SK-N-SH treated with all-trans-retinoic acid at 6 μM for 48 hours (cell line): ENCODE results near the gene ELOVL2.

ENCODE experiments used
- ATAC-seq: fragments of 200-7000 bp; cut with Tn5 transposase; 3 replicates; pipeline ENCODE4 v1.9.1; 2020; ENCODE audit warnings: mild to moderate bottlenecking, moderate library complexity
- ARNTL ChIP-seq: fragments of 450-650 bp; formaldehyde crosslinking; IDR thresholded peaks from 2 replicates; pipeline ENCODE4 v1.5.0; 2020; ENCODE audit warnings: low read depth, mild to moderate bottlenecking, moderate library complexity, borderline replicate concordance
- CSDC2 ChIP-seq: fragments of 250-450 bp; sonication (Bioruptor Pico); IDR thresholded peaks from 2 replicates; pipeline ENCODE4 v1.5.0; 2020; ENCODE audit warnings: mild to moderate bottlenecking, moderate library complexity
- ESRRG ChIP-seq: fragments of 250-450 bp; sonication (Bioruptor Pico); IDR thresholded peaks from 2 replicates; pipeline ENCODE4 v1.6.1; 2021; ENCODE audit warnings: mild to moderate bottlenecking
- ISL1 ChIP-seq: fragments of 250-450 bp; sonication (Bioruptor Pico); IDR thresholded peaks from 2 replicates; pipeline ENCODE4 v2.1.2; 2022; ENCODE audit warnings: mild to moderate bottlenecking, moderate library complexity
- OSR1 ChIP-seq: fragments of 250-450 bp; sonication (Bioruptor Pico); IDR thresholded peaks from 2 replicates; pipeline ENCODE4 v1.8.0; 2022; ENCODE audit warnings: moderate library complexity, mild to moderate bottlenecking, inconsistent platforms
- POU6F1 ChIP-seq: fragments of 250-450 bp; sonication (Bioruptor Pico); IDR thresholded peaks from 2 replicates; pipeline ENCODE4 v1.8.0; 2021; ENCODE audit warnings: low read depth, mild to moderate bottlenecking, moderate library complexity, borderline replicate concordance
- PPARA ChIP-seq: fragments of 250-450 bp; sonication (Bioruptor Pico); IDR thresholded peaks from 2 replicates; pipeline ENCODE4 v1.5.0; 2020; ENCODE audit warnings: mild to moderate bottlenecking, borderline replicate concordance
- RARB ChIP-seq: fragments of 250-450 bp; sonication (Bioruptor Pico); IDR thresholded peaks from 2 replicates; pipeline ENCODE4 v1.8.0; 2021; ENCODE audit warnings: mild to moderate bottlenecking, moderate library complexity
- SNAI2 ChIP-seq: fragments of 250-450 bp; sonication (Bioruptor Pico); IDR thresholded peaks from 2 replicates; pipeline ENCODE4 v1.5.0; 2020; ENCODE audit warnings: mild to moderate bottlenecking, moderate library complexity
- TCF4 ChIP-seq: fragments of 250-450 bp; sonication (Bioruptor Pico); IDR thresholded peaks from 2 replicates; pipeline ENCODE4 v1.8.0; 2021; ENCODE audit warnings: mild to moderate bottlenecking, moderate library complexity, borderline replicate concordance
- TOX ChIP-seq: fragments of 250-450 bp; sonication (Bioruptor Pico); IDR thresholded peaks from 2 replicates; pipeline ENCODE4 v1.8.0; 2021; ENCODE audit warnings: mild to moderate bottlenecking, moderate library complexity, borderline replicate concordance
- TSHZ2 ChIP-seq: fragments of 250-450 bp; sonication (Bioruptor Pico); IDR thresholded peaks from 2 replicates; pipeline ENCODE4 v1.5.0; 2020; ENCODE audit warnings: mild to moderate bottlenecking, moderate library complexity
- ZFP3 ChIP-seq: fragments of 250-450 bp; sonication (Bioruptor Pico); IDR thresholded peaks from 2 replicates; pipeline ENCODE4 v1.5.0; 2020; ENCODE audit warnings: mild to moderate bottlenecking, moderate library complexity
- ZFP30 ChIP-seq: fragments of 450-650 bp; formaldehyde crosslinking; IDR thresholded peaks from 2 replicates; pipeline ENCODE4 v1.5.0; 2022; ENCODE audit warnings: mild to moderate bottlenecking, moderate library complexity
- ZNF565 ChIP-seq: fragments of 450-650 bp; formaldehyde crosslinking; conservative IDR thresholded peaks from 2 replicates; pipeline ENCODE4 v1.5.0; 2020; ENCODE audit warnings: low read depth, mild to moderate bottlenecking, moderate library complexity
- ZNF70 ChIP-seq: fragments of 450-650 bp; formaldehyde crosslinking; IDR thresholded peaks from 2 replicates; pipeline ENCODE4 v1.5.0; 2020; ENCODE audit warnings: mild to moderate bottlenecking, moderate library complexity
- ZNF8 ChIP-seq: fragments of 450-650 bp; formaldehyde crosslinking; IDR thresholded peaks from 2 replicates; pipeline ENCODE4 v1.5.0; 2020; ENCODE audit warnings: mild to moderate bottlenecking, moderate library complexity

ELOVL2 gene

GRCh38 chr6:10947966-10948365 lies 96.1 kb downstream of the ELOVL2 start:
- no peak for TF ChIP-seq ESRRG (CRISPR knock-in tag)
- no peak for TF ChIP-seq ZFP3 (CRISPR knock-in tag)
- TF ChIP-seq TOX (CRISPR knock-in tag), result no peak
- TF ChIP-seq SNAI2, result no peak
- TF ChIP-seq CSDC2 (CRISPR knock-in tag), result no peak
- TF ChIP-seq, all 23 proteins: peak for 0
- ATAC-seq, result no peak

GRCh38 chr6:10945845-10946244 lies 98.3 kb downstream of the ELOVL2 start:
- no peak for TF ChIP-seq ARNTL (CRISPR knock-in tag)
- no peak for TF ChIP-seq OSR1 (CRISPR knock-in tag)
- no peak for TF ChIP-seq ZNF565 (CRISPR knock-in tag)
- TF ChIP-seq ISL1, result no peak
- TF ChIP-seq ZFP30 (CRISPR knock-in tag), result no peak
- TF ChIP-seq PPARA (CRISPR knock-in tag), result no peak
- ATAC-seq, result no peak

GRCh38 chr6:10939840-10940239 lies 104.3 kb downstream of the ELOVL2 start:
- TF ChIP-seq ZNF70 (CRISPR knock-in tag) (no peak), ESRRG (CRISPR knock-in tag) (no peak), TSHZ2 (no peak), ZFP3 (CRISPR knock-in tag) (no peak), ZNF8 (CRISPR knock-in tag) (no peak), RARB (CRISPR knock-in tag) (no peak), TCF4 (CRISPR knock-in tag) (no peak), ARNTL (CRISPR knock-in tag) (no peak)
- TF ChIP-seq, all 23 proteins: peak for 0
- ATAC-seq, result no peak

- TF ChIP-seq ZNF70 (CRISPR knock-in tag) (no peak), POU6F1 (CRISPR knock-in tag) (no peak), PPARA (CRISPR knock-in tag) (no peak), SNAI2 (no peak), TCF4 (CRISPR knock-in tag) (no peak), ARNTL (CRISPR knock-in tag) (no peak), ISL1 (no peak)
These were observed 111.0 kb downstream of the ELOVL2 start for GRCh38 chr6:10933126-10933525.

More at GRCh38 chr6:10933126-10933525, 111.0 kb downstream of the ELOVL2 start:
- no peak for ATAC-seq
